HL-60 (cell line): ENCODE data around the gene CCDC92.

Experiments used
- POLR2AphosphoS5 ChIP-seq: IDR thresholded peaks from 2 replicates; pipeline ENCODE4 v1.6.1; 2012; ENCODE audit warnings: low read depth
- SPI1 ChIP-seq: IDR thresholded peaks from 2 replicates; pipeline ENCODE4 v1.6.1; 2012; ENCODE audit warnings: low read depth, mild to moderate bottlenecking, borderline replicate concordance
- TF ChIP-seq, protein P1 (sequence below): IDR thresholded peaks from one replicate; pipeline ENCODE4 v1.5.1; 2011; ENCODE audit warnings: low read length, control low read depth, inconsistent platforms; ENCODE audit not compliant: insufficient read depth
- TF ChIP-seq, protein P2 (sequence below): IDR thresholded peaks from 2 replicates; pipeline ENCODE4 v1.6.1; 2012; ENCODE audit warnings: low read depth; ENCODE audit not compliant: insufficient replicate concordance

DNA sequence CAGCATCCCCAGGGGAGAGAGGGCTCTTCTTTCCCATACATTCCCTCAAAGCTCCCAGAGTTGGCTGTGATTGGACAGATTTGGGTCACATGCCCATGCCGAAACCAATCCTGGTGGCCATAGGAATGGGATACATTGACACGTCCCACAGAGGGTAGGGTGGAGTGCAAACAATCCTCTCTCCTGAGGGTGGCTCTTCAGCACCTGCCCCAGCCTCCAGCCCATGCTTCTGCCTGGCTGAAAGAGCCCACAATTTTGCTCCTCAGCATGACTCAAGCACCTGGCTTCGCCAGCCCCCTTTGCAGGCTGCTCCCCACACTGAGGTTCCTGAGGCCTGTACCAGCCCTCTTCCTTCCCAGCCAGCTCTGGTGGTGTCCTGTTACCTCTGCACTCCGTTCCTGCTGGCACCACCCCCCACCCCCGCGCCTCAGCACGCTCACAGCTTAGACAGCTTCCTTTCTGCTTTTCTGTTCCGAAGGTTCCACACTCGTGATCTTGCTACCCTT lies 71.7 kb downstream of the CCDC92 start:
- TF ChIP-seq, protein P1, sequence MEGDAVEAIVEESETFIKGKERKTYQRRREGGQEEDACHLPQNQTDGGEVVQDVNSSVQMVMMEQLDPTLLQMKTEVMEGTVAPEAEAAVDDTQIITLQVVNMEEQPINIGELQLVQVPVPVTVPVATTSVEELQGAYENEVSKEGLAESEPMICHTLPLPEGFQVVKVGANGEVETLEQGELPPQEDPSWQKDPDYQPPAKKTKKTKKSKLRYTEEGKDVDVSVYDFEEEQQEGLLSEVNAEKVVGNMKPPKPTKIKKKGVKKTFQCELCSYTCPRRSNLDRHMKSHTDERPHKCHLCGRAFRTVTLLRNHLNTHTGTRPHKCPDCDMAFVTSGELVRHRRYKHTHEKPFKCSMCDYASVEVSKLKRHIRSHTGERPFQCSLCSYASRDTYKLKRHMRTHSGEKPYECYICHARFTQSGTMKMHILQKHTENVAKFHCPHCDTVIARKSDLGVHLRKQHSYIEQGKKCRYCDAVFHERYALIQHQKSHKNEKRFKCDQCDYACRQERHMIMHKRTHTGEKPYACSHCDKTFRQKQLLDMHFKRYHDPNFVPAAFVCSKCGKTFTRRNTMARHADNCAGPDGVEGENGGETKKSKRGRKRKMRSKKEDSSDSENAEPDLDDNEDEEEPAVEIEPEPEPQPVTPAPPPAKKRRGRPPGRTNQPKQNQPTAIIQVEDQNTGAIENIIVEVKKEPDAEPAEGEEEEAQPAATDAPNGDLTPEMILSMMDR, result no peak
- TF ChIP-seq SPI1, result no peak
- no peak for TF ChIP-seq POLR2AphosphoS5
- TF ChIP-seq, protein P2, sequence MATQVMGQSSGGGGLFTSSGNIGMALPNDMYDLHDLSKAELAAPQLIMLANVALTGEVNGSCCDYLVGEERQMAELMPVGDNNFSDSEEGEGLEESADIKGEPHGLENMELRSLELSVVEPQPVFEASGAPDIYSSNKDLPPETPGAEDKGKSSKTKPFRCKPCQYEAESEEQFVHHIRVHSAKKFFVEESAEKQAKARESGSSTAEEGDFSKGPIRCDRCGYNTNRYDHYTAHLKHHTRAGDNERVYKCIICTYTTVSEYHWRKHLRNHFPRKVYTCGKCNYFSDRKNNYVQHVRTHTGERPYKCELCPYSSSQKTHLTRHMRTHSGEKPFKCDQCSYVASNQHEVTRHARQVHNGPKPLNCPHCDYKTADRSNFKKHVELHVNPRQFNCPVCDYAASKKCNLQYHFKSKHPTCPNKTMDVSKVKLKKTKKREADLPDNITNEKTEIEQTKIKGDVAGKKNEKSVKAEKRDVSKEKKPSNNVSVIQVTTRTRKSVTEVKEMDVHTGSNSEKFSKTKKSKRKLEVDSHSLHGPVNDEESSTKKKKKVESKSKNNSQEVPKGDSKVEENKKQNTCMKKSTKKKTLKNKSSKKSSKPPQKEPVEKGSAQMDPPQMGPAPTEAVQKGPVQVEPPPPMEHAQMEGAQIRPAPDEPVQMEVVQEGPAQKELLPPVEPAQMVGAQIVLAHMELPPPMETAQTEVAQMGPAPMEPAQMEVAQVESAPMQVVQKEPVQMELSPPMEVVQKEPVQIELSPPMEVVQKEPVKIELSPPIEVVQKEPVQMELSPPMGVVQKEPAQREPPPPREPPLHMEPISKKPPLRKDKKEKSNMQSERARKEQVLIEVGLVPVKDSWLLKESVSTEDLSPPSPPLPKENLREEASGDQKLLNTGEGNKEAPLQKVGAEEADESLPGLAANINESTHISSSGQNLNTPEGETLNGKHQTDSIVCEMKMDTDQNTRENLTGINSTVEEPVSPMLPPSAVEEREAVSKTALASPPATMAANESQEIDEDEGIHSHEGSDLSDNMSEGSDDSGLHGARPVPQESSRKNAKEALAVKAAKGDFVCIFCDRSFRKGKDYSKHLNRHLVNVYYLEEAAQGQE, result no peak
